ENCODE measurements around the gene RBM6. TPM values are rescaled to one million over a fixed set of nuclear protein-coding genes. Genes with fewer than 3 reads are reported as not detected.
A peak's percentile ranks its signal among the peaks of the same experiment; 100 is the strongest.

RBM6 gene
- total RNA-seq, 6 donors from 2014 or later: 67.9 to 380 (median 123) TPM

DNA sequence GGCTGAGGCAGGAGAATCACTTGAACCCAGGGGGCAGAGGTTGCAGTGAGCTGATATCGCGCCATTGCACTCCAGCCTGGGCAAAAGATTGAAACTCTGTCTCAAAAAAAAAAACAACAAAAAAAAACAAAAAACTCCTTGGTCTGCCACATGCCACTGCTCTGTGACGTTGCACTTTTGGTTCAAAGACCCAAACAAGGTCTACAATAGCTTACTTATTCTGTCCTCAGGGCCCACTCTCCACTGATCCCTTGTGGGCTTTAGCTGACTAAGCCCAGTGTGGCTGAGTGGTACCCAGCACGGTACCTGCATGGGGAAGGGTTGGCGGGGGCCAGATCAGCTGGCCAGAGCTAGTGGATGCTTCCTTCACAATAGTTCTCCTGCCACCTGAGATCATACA lies 12.2 kb upstream of the RBM6 start:
- WGBS, 2 donors: 84 to 92% methylated on average over 4 to 5 of the region's 5 CpGs
- H3K9me3 ChIP-seq: no peaks in the 10 kb centered on the region
- H3K27ac ChIP-seq: peak overlapping the region; percentile 19 to 83 (median 53)
- DNase-seq (no peak), ATAC-seq (ENCODE audit: low FRiP score in 2 of 2) (no peak)
- H3K36me3 ChIP-seq: no peaks in the 10 kb centered on the region
- no peak overlapping the region for H3K4me3 ChIP-seq
- no peaks in the 10 kb centered on the region for H3K27me3 ChIP-seq
- TF ChIP-seq EP300 (IDR thresholded peaks at IDR 0.05): no peak
- TF ChIP-seq POLR2A (IDR thresholded peaks at IDR 0.05): no peak
- TF ChIP-seq, protein P1, sequence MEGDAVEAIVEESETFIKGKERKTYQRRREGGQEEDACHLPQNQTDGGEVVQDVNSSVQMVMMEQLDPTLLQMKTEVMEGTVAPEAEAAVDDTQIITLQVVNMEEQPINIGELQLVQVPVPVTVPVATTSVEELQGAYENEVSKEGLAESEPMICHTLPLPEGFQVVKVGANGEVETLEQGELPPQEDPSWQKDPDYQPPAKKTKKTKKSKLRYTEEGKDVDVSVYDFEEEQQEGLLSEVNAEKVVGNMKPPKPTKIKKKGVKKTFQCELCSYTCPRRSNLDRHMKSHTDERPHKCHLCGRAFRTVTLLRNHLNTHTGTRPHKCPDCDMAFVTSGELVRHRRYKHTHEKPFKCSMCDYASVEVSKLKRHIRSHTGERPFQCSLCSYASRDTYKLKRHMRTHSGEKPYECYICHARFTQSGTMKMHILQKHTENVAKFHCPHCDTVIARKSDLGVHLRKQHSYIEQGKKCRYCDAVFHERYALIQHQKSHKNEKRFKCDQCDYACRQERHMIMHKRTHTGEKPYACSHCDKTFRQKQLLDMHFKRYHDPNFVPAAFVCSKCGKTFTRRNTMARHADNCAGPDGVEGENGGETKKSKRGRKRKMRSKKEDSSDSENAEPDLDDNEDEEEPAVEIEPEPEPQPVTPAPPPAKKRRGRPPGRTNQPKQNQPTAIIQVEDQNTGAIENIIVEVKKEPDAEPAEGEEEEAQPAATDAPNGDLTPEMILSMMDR (IDR thresholded peaks at IDR 0.05): no peak
- TF ChIP-seq POLR2AphosphoS5 (IDR thresholded peaks at IDR 0.05): no peak
- peaks cover 15 to 26% (median 18%) of the 10 kb centered on the region in 4 donors for H3K4me1 ChIP-seq

DNA sequence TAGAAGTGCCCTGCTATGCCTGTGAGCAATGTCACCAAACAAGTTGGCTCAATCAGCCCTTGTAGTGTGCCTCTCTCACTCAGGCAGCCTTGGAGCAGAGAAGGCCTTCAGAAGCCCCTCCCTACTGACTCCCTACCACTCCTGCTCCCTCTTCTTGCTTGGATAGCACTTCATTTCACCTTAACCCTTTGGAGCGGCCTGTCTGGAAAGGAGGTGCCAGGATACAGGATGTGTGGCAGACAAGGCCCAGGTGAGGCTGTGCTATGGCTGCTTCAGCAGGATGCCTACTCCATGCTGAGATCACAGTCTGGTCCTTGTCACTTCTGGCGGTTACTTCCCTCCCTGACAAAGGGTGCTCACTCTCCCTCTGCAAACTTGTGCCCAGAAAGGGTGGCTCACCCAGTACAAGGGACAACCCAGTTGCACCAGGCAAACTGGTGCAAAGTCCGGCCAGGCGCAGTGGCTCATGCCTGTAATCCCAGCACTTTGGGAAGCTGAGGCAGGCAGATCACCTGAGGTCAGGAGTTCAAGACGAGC lies 11.4 kb upstream of the RBM6 start:
- peak in 1 of 2 donors; percentile 55 for DNase-seq
- 62 to 64% methylated on average over 4 to 5 of the region's 5 CpGs for WGBS, 2 donors
- Histone ChIP-seq H3K27me3 (no peaks in the 10 kb centered on the region), H3K27ac (peak overlapping the region; percentile 19 to 83 (median 66)), H3K36me3 (no peaks in the 10 kb centered on the region), H3K4me1 (peaks cover 15 to 26% (median 18%) of the 10 kb centered on the region in 4 donors), H3K9me3 (no peaks in the 10 kb centered on the region), H3K4me3 (peak overlapping the region in 3 of 4 donors; percentile 53 to 90 (median 73))
- ATAC-seq (ENCODE audit: low FRiP score in 2 of 2): peak in 1 of 2 donors; percentile 68
- TF ChIP-seq, protein P1 (IDR thresholded peaks at IDR 0.05): no peak
- TF ChIP-seq POLR2A (IDR thresholded peaks at IDR 0.05): no peak
- no peak for TF ChIP-seq POLR2AphosphoS5 (IDR thresholded peaks at IDR 0.05)
- TF ChIP-seq EP300 (IDR thresholded peaks at IDR 0.05): no peak

DNA sequence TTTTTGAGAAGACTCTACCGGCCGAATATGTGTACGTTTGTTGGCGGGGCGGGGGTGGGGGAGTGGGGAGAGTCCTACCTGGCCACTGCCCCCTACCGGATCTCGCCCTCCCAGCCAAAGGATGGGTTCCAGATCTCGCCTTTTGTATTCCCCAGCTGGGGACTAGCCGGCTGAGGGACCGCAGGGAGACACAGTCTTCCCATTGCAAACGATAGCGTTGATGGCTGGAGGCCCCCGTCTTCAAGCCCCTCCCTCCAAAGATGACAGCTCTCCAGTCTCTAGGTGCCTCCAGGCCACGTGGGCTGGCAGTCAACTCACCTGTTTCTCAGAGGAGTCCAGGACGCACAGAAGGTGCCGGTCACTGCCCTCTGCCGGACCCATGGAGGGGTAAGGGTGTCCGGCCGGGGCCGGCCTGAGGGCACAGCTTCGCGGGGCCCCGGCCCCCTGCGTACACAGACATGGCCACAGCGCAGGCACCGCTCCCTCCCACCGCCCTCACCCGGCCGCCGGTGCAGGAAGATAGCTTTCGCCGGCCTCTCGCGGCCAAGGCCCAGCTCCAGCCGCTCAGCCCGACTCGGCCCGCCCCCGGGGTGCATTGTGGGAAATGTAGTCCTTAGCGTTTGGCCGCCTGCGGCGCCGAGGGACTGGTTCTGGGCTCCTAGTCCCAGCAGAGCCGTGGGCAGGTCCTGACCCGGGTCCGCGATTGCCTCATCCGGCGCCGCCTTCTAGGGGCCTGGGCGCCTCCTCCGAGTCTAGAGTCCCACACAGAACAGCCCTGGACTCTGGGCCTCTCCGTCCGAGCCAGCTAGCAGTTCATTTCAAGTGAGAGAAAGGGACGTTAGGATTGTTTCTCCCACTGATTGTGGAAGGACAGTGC lies 10.4 kb upstream of the RBM6 start, which contains the start of gene MON1A:
TSS of gene MON1A (minus strand) at position 521 of the 877 bp plus-strand sequence. CDS start 16,465 bp downstream, outside the sequence.
- ATAC-seq (ENCODE audit: low FRiP score in 2 of 2) (peak; percentile 98 to 99), DNase-seq (peak; percentile 96 to 98)
- no peaks in the 10 kb centered on the region for H3K36me3 ChIP-seq
- 1 to 4% methylated on average over 9 to 40 of the region's 56 CpGs for WGBS, 2 donors
- peak within 1 kb of the TSS; percentile 72 to 88 (median 84) for H3K27ac ChIP-seq
- no peaks in the 10 kb centered on the region for H3K9me3 ChIP-seq
- TF ChIP-seq, protein P1 (IDR thresholded peaks at IDR 0.05): peak in 4 of 6 experiments; percentile 3 to 65 (median 42)
- peak in 3 of 4 donors; percentile 44 to 73 (median 51) for TF ChIP-seq POLR2A (IDR thresholded peaks at IDR 0.05)
- peak in 1 of 4 donors; percentile 40 for TF ChIP-seq EP300 (IDR thresholded peaks at IDR 0.05)
- peak in 1 of 2 donors; percentile 69 for TF ChIP-seq POLR2AphosphoS5 (IDR thresholded peaks at IDR 0.05)
- H3K4me3 ChIP-seq: peak within 1 kb of the TSS; percentile 53 to 90 (median 76)
- no peaks in the 10 kb centered on the region for H3K27me3 ChIP-seq
- H3K4me1 ChIP-seq: peaks cover 15 to 26% (median 18%) of the 10 kb centered on the region in 4 donors

DNA sequence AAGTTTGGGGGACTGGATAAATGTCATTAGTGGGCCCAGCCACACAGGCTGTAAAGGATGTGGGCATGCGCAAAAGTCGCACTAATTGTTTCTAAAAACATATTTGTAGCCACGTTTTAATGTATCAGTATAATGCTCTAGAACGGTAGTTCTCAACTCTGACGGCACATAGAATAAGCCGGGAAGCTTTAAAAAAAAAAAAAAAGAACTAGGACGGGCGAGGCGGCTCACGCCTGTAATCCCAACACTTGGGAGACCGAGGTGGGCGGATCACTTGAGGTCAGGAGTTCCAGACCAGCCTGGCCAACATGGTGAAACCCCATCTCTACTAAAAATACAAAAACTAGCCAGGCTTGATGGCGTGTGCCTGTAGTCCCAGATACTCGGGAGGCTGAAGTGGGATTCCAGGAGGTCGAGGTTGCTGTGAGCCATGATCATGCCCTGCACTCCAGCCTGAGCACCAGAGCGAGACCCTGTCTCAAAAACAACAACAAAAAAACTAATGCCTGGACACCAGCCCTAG lies 9.7 kb upstream of the RBM6 start:
- WGBS, 2 donors: 61 to 62% methylated on average over 16 of the region's 16 CpGs
- no peak for TF ChIP-seq POLR2AphosphoS5 (IDR thresholded peaks at IDR 0.05)
- TF ChIP-seq EP300 (IDR thresholded peaks at IDR 0.05): no peak
- TF ChIP-seq POLR2A (IDR thresholded peaks at IDR 0.05): no peak
- TF ChIP-seq, protein P1 (IDR thresholded peaks at IDR 0.05): no peak
- Histone ChIP-seq H3K27ac (peak overlapping the region; percentile 72 to 88 (median 84)), H3K27me3 (no peaks in the 10 kb centered on the region), H3K36me3 (no peaks in the 10 kb centered on the region), H3K9me3 (no peaks in the 10 kb centered on the region), H3K4me3 (peak overlapping the region in 3 of 4 donors; percentile 53 to 90 (median 73)), H3K4me1 (peaks cover 15 to 26% (median 18%) of the 10 kb centered on the region in 4 donors)
- ATAC-seq (ENCODE audit: low FRiP score in 2 of 2): peak in 1 of 2 donors; percentile 19
- no peak for DNase-seq

All from upper lobe of left lung (tissue), 6 donors.